HepG2 (cell line): ENCODE data around the gene ARL2. TPM values are rescaled to one million over a fixed set of nuclear protein-coding genes. Genes with fewer than 3 reads are reported as not detected.

Experiments used
- ATAC-seq: fragments of 200-7000 bp; cut with Tn5 transposase; 3 replicates; pipeline ENCODE4 v1.9.1; 2020; ENCODE audit warnings: mild to moderate bottlenecking, moderate library complexity
- BruUV-seq: library from RNA; stranded (reverse); fragments of 400-500 nt; replicated peaks from 2 replicates; lab custom pipeline; 2021; lab: Mats Ljungman, UMichigan
- CTCF ChIA-PET: fragments of 300-600 bp; formaldehyde crosslinking; extraction: SDS; loops from one replicate; lab custom pipeline; 2021; ENCODE audit warnings: low total read pairs, inconsistent platforms, low intra/inter-chr PET ratio; lab: Yijun Ruan, JAX
- POLR2A ChIA-PET: fragments of 350-600 bp; sonication (Branson Sonifier 250); formaldehyde crosslinking; loops from one replicate; lab custom pipeline; 2020; ENCODE audit warnings: antibody characterized with exemption, inconsistent platforms; lab: Yijun Ruan, JAX
- DNase-seq: peaks from one replicate; pipeline ENCODE4 v3.0.0-alpha.2; 2015; ENCODE audit warnings: low spot score
- FAIRE-seq: peaks from 3 replicates; lab custom pipeline; 2011; peaks lifted over from hg19 to GRCh38; lab: Jason Lieb, UNC
- H2AFZ ChIP-seq: one replicate; pipeline ENCODE4 v1.6.1; 2011; ENCODE audit warnings: low read length, inconsistent platforms
- H3K27ac ChIP-seq: fragments of 300-600 bp; 3 replicates; pipeline ENCODE4 v1.8.0; 2011; ENCODE audit warnings: mixed run types, mild to moderate bottlenecking, mixed read lengths, low read length, inconsistent platforms; ENCODE audit not compliant: insufficient read depth; ENCODE audit errors: extremely low read length
- H3K27me3 ChIP-seq, 2 experiments: fragments of 200-600 bp in 1 of 2; 2 replicates in 1 of 2; 3 replicates in 1 of 2; pipeline versions ENCODE4 v1.6.0 to v1.8.0; 2011; ENCODE audit warnings: low read length in 2 of 2, mild to moderate bottlenecking in 2 of 2, moderate library complexity in 2 of 2, inconsistent platforms in 1 of 2; ENCODE audit not compliant: insufficient read depth in 2 of 2, control insufficient read depth in 1 of 2
- H3K36me3 ChIP-seq, 2 experiments: fragments of 200-600 bp in 1 of 2; replicated peaks in 1 of 2; 2 replicates in 1 of 2; 3 replicates in 1 of 2; pipeline versions ENCODE4 v1.5.1 to v1.8.0; 2011; ENCODE audit warnings: low read length in 2 of 2, inconsistent platforms in 1 of 2; ENCODE audit not compliant: insufficient read depth in 2 of 2, control insufficient read depth in 1 of 2
- H3K4me1 ChIP-seq: 2 replicates; pipeline ENCODE4 v1.5.1; 2012; ENCODE audit warnings: low read length, inconsistent platforms; ENCODE audit not compliant: insufficient read depth
- H3K4me2 ChIP-seq: 2 replicates; pipeline ENCODE4 v1.6.0; 2011; ENCODE audit warnings: low read depth, low read length, inconsistent platforms
- H3K4me3 ChIP-seq, 3 experiments: fragments of 200-600 bp in 1 of 3; sonication (generic), shearing (Covaris generic) in 1 of 3; replicated peaks in 1 of 3; 2 replicates each; pipeline ENCODE4 v1.5.1; 2011 to 2016; ENCODE audit warnings: low read length in 3 of 3, inconsistent platforms in 2 of 3, low read depth in 2 of 3, mild to moderate bottlenecking in 2 of 3, control low read depth in 1 of 3, mixed read lengths in 1 of 3; ENCODE audit not compliant: insufficient read depth in 1 of 3
- H3K79me2 ChIP-seq: one replicate; pipeline ENCODE4 v1.6.1; 2011; ENCODE audit warnings: low read length, inconsistent platforms; ENCODE audit not compliant: insufficient read depth
- H3K9ac ChIP-seq: 2 replicates; pipeline ENCODE4 v1.6.0; 2011; ENCODE audit warnings: mild to moderate bottlenecking, low read depth, low read length, inconsistent platforms; ENCODE audit not compliant: insufficient read depth
- H3K9me3 ChIP-seq: 2 replicates; pipeline ENCODE4 v1.5.1; 2012; ENCODE audit warnings: mild to moderate bottlenecking, low read length
- H4K20me1 ChIP-seq: 2 replicates; pipeline ENCODE4 v1.6.0; 2011; ENCODE audit warnings: inconsistent platforms, mild to moderate bottlenecking, low read length, moderate library complexity; ENCODE audit not compliant: insufficient read depth
- CBX1 ChIP-seq: IDR thresholded peaks from one replicate; pipeline ENCODE4 v1.6.1; 2016; ENCODE audit warnings: antibody characterized with exemption, low read depth
- DNMT3B ChIP-seq: conservative IDR thresholded peaks from 2 replicates; pipeline ENCODE4 v1.6.1; 2016; ENCODE audit warnings: missing biosample characterization, control low read depth
- ETV5 ChIP-seq: IDR thresholded peaks from 2 replicates; pipeline ENCODE4 v1.6.1; 2018; ENCODE audit warnings: missing biosample characterization, missing genetic modification reagents, inconsistent platforms, borderline replicate concordance
- JARID2 ChIP-seq: sonication (generic); formaldehyde crosslinking; IDR thresholded peaks from 2 replicates; pipeline ENCODE4 v1.8.1; 2023; ENCODE audit warnings: missing genetic modification reagents, inconsistent platforms; ENCODE audit not compliant: insufficient replicate concordance
- KLF12 ChIP-seq: sonication (generic); formaldehyde crosslinking; IDR thresholded peaks from 2 replicates; pipeline ENCODE4 v1.4.0; 2020; ENCODE audit warnings: missing genetic modification reagents, borderline replicate concordance
- NR3C1 ChIP-seq: sonication (generic); formaldehyde crosslinking; IDR thresholded peaks from 2 replicates; pipeline ENCODE4 v1.4.0; 2020; ENCODE audit warnings: missing genetic modification reagents
- RFX1 ChIP-seq: fragments of 450-650 bp; IDR thresholded peaks from 2 replicates; pipeline ENCODE4 v1.6.1; 2017
- SNAPC2 ChIP-seq: sonication (generic); formaldehyde crosslinking; IDR thresholded peaks from 2 replicates; pipeline ENCODE4 v1.8.1; 2022; ENCODE audit warnings: mild to moderate bottlenecking, missing genetic modification reagents
- TOPORS ChIP-seq: sonication (generic); formaldehyde crosslinking; IDR thresholded peaks from 2 replicates; pipeline ENCODE4 v1.8.0; 2023; ENCODE audit warnings: mild to moderate bottlenecking, missing genetic modification reagents
- YEATS2 ChIP-seq: sonication (generic); formaldehyde crosslinking; IDR thresholded peaks from 2 replicates; pipeline ENCODE4 v1.4.0; 2020; ENCODE audit warnings: missing genetic modification reagents, borderline replicate concordance
- ZNF550 ChIP-seq: sonication (generic); formaldehyde crosslinking; IDR thresholded peaks from 2 replicates; pipeline ENCODE4 v1.4.0; 2020; ENCODE audit warnings: mild to moderate bottlenecking, missing genetic modification reagents, borderline replicate concordance
- WGBS: methylation state at CpG from one replicate; pipeline ENCODE4 v1.1.6; 2017; ENCODE audit warnings: low lambda C conversion rate; 5-methylcytosine and 5-hydroxymethylcytosine counted together
- in situ Hi-C: cut with HindIII; loops from 2 replicates; pipeline ENCODE4 v1.10.0; 2017; ENCODE audit warnings: low pct_unique_long_range_greater_than_20kb; ENCODE audit not compliant: extremely low pct_ligation_motif_present
- intact Hi-C: fragments of 100-400 bp; cut with micrococcal nuclease; formaldehyde crosslinking; loops from one replicate; pipeline ENCODE4 v1.10.0; 2022; ENCODE audit not compliant: unreplicated experiment
- polyA plus RNA-seq, 8 experiments: library from polyadenylated mRNA; depleted of rRNA in 3 of 8; stranded (reverse) in 7 of 8; unstranded in 1 of 8; fragments of >200 nt; fragmentation: Illumina TruSeq in 4 of 8; extraction: Trizol in 4 of 8; gene quantifications; 2 replicates each; pipeline versions ENCODE4 v1.2.1 to v1.2.3, GENCODE V29; 2011 to 2016; ENCODE audit warnings: low read depth in 4 of 8, missing spikeins in 1 of 8, mixed read lengths in 1 of 8; ENCODE audit not compliant: insufficient read depth in 1 of 8
- total RNA-seq, 5 experiments: library from RNA; depleted of rRNA; stranded (reverse); fragments of >200 nt; fragmentation: Illumina TruSeq; extraction: Trizol; gene quantifications; 2 replicates each; pipeline ENCODE4 v1.2.3, GENCODE V29; 2016; ENCODE audit warnings: low read depth in 1 of 5
- TF ChIP-seq, protein P1 (sequence below): IDR thresholded peaks from 2 replicates; pipeline ENCODE4 v1.6.1; 2016; ENCODE audit warnings: missing genetic modification reagents, missing compliant biosample characterization

ARL2 gene
- total and polyA plus RNA-seq, 2 of the 13 experiments (the other 11 are each of a cell fraction or from before 2014, with no cell fraction given): 82.9 to 84.4 TPM

GRCh38 chr11:65045061-65045460 is 31.1 kb downstream of the ARL2 start:
- H3K4me3 ChIP-seq: no peak overlapping the region
- H3K4me1 ChIP-seq: peaks cover 20% of the 10 kb centered on the region
- ATAC-seq (no peak), FAIRE-seq (no peak), DNase-seq (no peak)
- CTCF ChIA-PET: no interaction called here
- WGBS: 100% methylated on average over 1 of the region's 5 CpGs
- H3K79me2 ChIP-seq: peaks cover 10% of the 10 kb centered on the region
- no peak overlapping the region for H3K9ac ChIP-seq
- H3K4me2 ChIP-seq: no peak overlapping the region
- peaks cover 3 to 18% of the 10 kb centered on the region in 2 experiments; a peak in 3 of 5 replicates for H3K36me3 ChIP-seq
- H3K27ac ChIP-seq: no peak overlapping the region
- no peaks in the 10 kb centered on the region for H3K27me3 ChIP-seq
- no peaks in the 10 kb centered on the region for H4K20me1 ChIP-seq
- POLR2A ChIA-PET: interaction anchor here (0.6 to 1.0 kb wide), 2 partner anchors 27 to 31 kb away, joined by 3 read pairs; partner anchors contain the start of gene ARL2
- in situ Hi-C loops: no loop called here
- no peak overlapping the region for H2AFZ ChIP-seq
- TF ChIP-seq DNMT3B (CRISPR knock-in tag) (no peak), KLF12 (CRISPR knock-in tag) (no peak)
- H3K9me3 ChIP-seq: no peaks in the 10 kb centered on the region
- no TSS peak for BruUV-seq
- intact Hi-C loops: no loop called here

GRCh38 chr11:65045728-65046127 is 31.8 kb downstream of the ARL2 start:
- Histone ChIP-seq H3K9ac (no peak overlapping the region), H4K20me1 (no peaks in the 10 kb centered on the region), H3K79me2 (peaks cover 10% of the 10 kb centered on the region), H3K4me3 (no peak overlapping the region), H3K36me3 (peaks cover 3 to 18% of the 10 kb centered on the region in 2 experiments; a peak in 3 of 5 replicates), H2AFZ (no peak overlapping the region), H3K4me2 (no peak overlapping the region), H3K27ac (no peak overlapping the region), H3K27me3 (no peaks in the 10 kb centered on the region), H3K4me1 (peaks cover 16% of the 10 kb centered on the region), H3K9me3 (no peaks in the 10 kb centered on the region)
- FAIRE-seq (no peak), ATAC-seq (no peak), DNase-seq (no peak)
- ChIA-PET POLR2A (interaction anchor here (1.0 kb wide), 1 partner anchor 27 kb away, joined by 3 read pairs; no protein-coding TSS in a partner anchor), CTCF (no interaction called here)
- TF ChIP-seq ETV5 (CRISPR knock-in tag) (no peak), TOPORS (CRISPR knock-in tag) (no peak), JARID2 (CRISPR knock-in tag) (no peak), RFX1 (no peak), SNAPC2 (CRISPR knock-in tag) (no peak), CBX1 (no peak), NR3C1 (CRISPR knock-in tag) (no peak), YEATS2 (CRISPR knock-in tag) (no peak), ZNF550 (CRISPR knock-in tag) (no peak)
- TF ChIP-seq, protein P1, sequence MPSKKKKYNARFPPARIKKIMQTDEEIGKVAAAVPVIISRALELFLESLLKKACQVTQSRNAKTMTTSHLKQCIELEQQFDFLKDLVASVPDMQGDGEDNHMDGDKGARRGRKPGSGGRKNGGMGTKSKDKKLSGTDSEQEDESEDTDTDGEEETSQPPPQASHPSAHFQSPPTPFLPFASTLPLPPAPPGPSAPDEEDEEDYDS: no peak
- BruUV-seq: no TSS peak
- intact Hi-C loops: no loop called here
- in situ Hi-C loops: no loop called here
- 100% methylated on average over 2 of the region's 7 CpGs for WGBS
